CD14-positive monocyte (primary cell): ENCODE data around the gene L3MBTL3. TPM values are rescaled to one million over a fixed set of nuclear protein-coding genes. Genes with fewer than 3 reads are reported as not detected.

Experiments
- DNase-seq, 3 donors: peaks; one replicate each; pipeline ENCODE4 v3.0.0-alpha.2; 2011 to 2022
- H2AFZ ChIP-seq: 2 replicates; pipeline ENCODE4 v1.6.0; 2012; ENCODE audit warnings: mild to moderate bottlenecking, low read depth, low read length, inconsistent platforms; ENCODE audit not compliant: insufficient read depth, poor library complexity, severe bottlenecking
- H3K27ac ChIP-seq, 2 donors: 1 replicate in 1 of 2; 2 replicates in 1 of 2; pipeline ENCODE4 v1.5.1; 2012 to 2013; ENCODE audit warnings: low read length in 2 of 2, control low read depth in 1 of 2, inconsistent platforms in 1 of 2, low read depth in 1 of 2, mild to moderate bottlenecking in 1 of 2
- H3K27me3 ChIP-seq, 2 donors: one replicate each; pipeline versions ENCODE4 v1.6.0 to v1.6.1; 2011 to 2013; ENCODE audit warnings: low read length in 2 of 2; ENCODE audit not compliant: control insufficient read depth in 2 of 2, insufficient read depth in 2 of 2
- H3K36me3 ChIP-seq, 2 donors: replicated peaks in 1 of 2; 1 replicate in 1 of 2; 2 replicates in 1 of 2; pipeline versions ENCODE4 v1.5.1 to v1.6.1; 2012 to 2013; ENCODE audit warnings: low read length in 2 of 2, control low read depth in 1 of 2, inconsistent platforms in 1 of 2, mild to moderate bottlenecking in 1 of 2; ENCODE audit not compliant: insufficient read depth in 2 of 2, control insufficient read depth in 1 of 2
- H3K4me1 ChIP-seq, 2 donors: 1 replicate in 1 of 2; 2 replicates in 1 of 2; pipeline versions ENCODE4 v1.5.1 to v1.6.1; 2012 to 2013; ENCODE audit warnings: low read length in 2 of 2, control low read depth in 1 of 2, inconsistent platforms in 1 of 2, mild to moderate bottlenecking in 1 of 2, moderate library complexity in 1 of 2; ENCODE audit not compliant: insufficient read depth in 2 of 2, control insufficient read depth in 1 of 2
- H3K4me2 ChIP-seq: replicated peaks from 2 replicates; pipeline ENCODE3; 2012; ENCODE audit warnings: low read length, moderate library complexity, mild to moderate bottlenecking; ENCODE audit not compliant: poor library complexity, severe bottlenecking; ENCODE audit errors: extremely low read depth
- H3K4me3 ChIP-seq, 3 experiments: fragments of 200-600 bp in 1 of 3; sonication (generic) in 1 of 3; replicated peaks in 1 of 3; 1 replicate in 2 of 3; 2 replicates in 1 of 3; pipeline ENCODE4 v1.5.1; 2011 to 2013; ENCODE audit warnings: low read length in 3 of 3, mild to moderate bottlenecking in 3 of 3, control low read depth in 2 of 3, low read depth in 2 of 3, inconsistent platforms in 1 of 3, moderate library complexity in 1 of 3
- H3K79me2 ChIP-seq: 2 replicates; pipeline ENCODE4 v1.6.0; 2012; ENCODE audit warnings: mild to moderate bottlenecking, control low read depth, inconsistent platforms, low read length, moderate library complexity; ENCODE audit not compliant: insufficient read depth
- H3K9ac ChIP-seq: 2 replicates; pipeline ENCODE4 v1.6.0; 2017; ENCODE audit warnings: low read length, mild to moderate bottlenecking; ENCODE audit not compliant: insufficient read depth, poor library complexity, severe bottlenecking
- H3K9me3 ChIP-seq, 2 donors: replicated peaks in 1 of 2; 1 replicate in 1 of 2; 2 replicates in 1 of 2; pipeline versions ENCODE4 v1.5.1 to v1.6.1; 2012 to 2013; ENCODE audit warnings: low read length in 2 of 2, control low read depth in 1 of 2; ENCODE audit not compliant: control insufficient read depth in 1 of 2, insufficient read depth in 1 of 2
- H4K20me1 ChIP-seq: 2 replicates; pipeline ENCODE4 v1.6.0; 2012; ENCODE audit warnings: mild to moderate bottlenecking, low read length, control low read depth, moderate library complexity; ENCODE audit not compliant: insufficient read depth
- H3K27ac Mint-ChIP-seq, 7 donors: one replicate each; pipeline ENCODE4 v1.8.0; 2020; ENCODE audit warnings: mild to moderate bottlenecking in 7 of 7, mixed read lengths in 7 of 7, moderate library complexity in 6 of 7, inconsistent platforms in 2 of 7
- H3K27me3 Mint-ChIP-seq, 3 donors: one replicate each; pipeline ENCODE4 v1.8.0; 2021 to 2022; ENCODE audit warnings: low read depth in 3 of 3, mild to moderate bottlenecking in 3 of 3, mixed read lengths in 3 of 3, moderate library complexity in 3 of 3, inconsistent platforms in 1 of 3
- H3K36me3 Mint-ChIP-seq, 2 donors: one replicate each; pipeline ENCODE4 v1.8.0; 2020; ENCODE audit warnings: mixed read lengths in 2 of 2, inconsistent platforms in 1 of 2, mild to moderate bottlenecking in 1 of 2
- H3K4me1 Mint-ChIP-seq: one replicate; pipeline ENCODE4 v1.8.0; 2020; ENCODE audit warnings: mild to moderate bottlenecking, mixed read lengths
- H3K4me3 Mint-ChIP-seq, 2 donors: one replicate each; pipeline ENCODE4 v1.8.0; 2020; ENCODE audit warnings: mild to moderate bottlenecking in 2 of 2, mixed read lengths in 2 of 2, moderate library complexity in 1 of 2
- H3K9me3 Mint-ChIP-seq, 7 donors: one replicate each; pipeline ENCODE4 v1.8.0; 2020 to 2022; ENCODE audit warnings: mixed read lengths in 7 of 7, mild to moderate bottlenecking in 6 of 7, moderate library complexity in 6 of 7, inconsistent platforms in 2 of 7
- WGBS: methylation state at CpG from one replicate; pipeline ENCODE4 v1.1.5; 2013; ENCODE audit warnings: missing lambda C conversion rate; ENCODE audit not compliant: insufficient coverage; 5-methylcytosine and 5-hydroxymethylcytosine counted together
- intact Hi-C, 2 donors: fragments of 100-400 bp; cut with micrococcal nuclease; formaldehyde crosslinking; loops; one replicate each; pipeline versions ENCODE4 v1.15.0 to v1.15.1; 2023
- polyA plus RNA-seq, 3 donors: library from polyadenylated mRNA; depleted of rRNA in 1 of 3; unstranded in 2 of 3; stranded (reverse) in 1 of 3; fragments of 300-500 nt in 2 of 3; fragments of >200 nt in 1 of 3; fragmentation: Illumina TruSeq in 2 of 3; gene quantifications; 1 replicate in 2 of 3; 2 replicates in 1 of 3; pipeline ENCODE4 v1.2.3, GENCODE V29; 2012 to 2021
- TF ChIP-seq, protein P1 (sequence below): fragments of 200-600 bp; IDR thresholded peaks from one replicate; pipeline ENCODE4 v1.8.0; 2022; ENCODE audit warnings: antibody characterized with exemption, mild to moderate bottlenecking

L3MBTL3 gene
- polyA plus RNA-seq, 3 donors = 2.1 to 8.0 (median 3.7) TPM

- peaks cover 0 to 16% (median 6%) of the 10 kb centered on the region in 7 donors for H3K9me3 Mint-ChIP-seq
- H3K27me3 Mint-ChIP-seq = no peaks in the 10 kb centered on the region
- no peaks in the 10 kb centered on the region for H3K4me1 Mint-ChIP-seq
- Histone ChIP-seq H2AFZ (no peak overlapping the region), H3K9me3 (peaks cover 5 to 10% of the 10 kb centered on the region in 2 donors), H3K79me2 (no peaks in the 10 kb centered on the region), H3K27me3 (no peaks in the 10 kb centered on the region), H4K20me1 (no peaks in the 10 kb centered on the region), H3K9ac (no peak overlapping the region), H3K4me1 (no peaks in the 10 kb centered on the region), H3K36me3 (no peaks in the 10 kb centered on the region), H3K4me3 (no peak overlapping the region), H3K4me2 (no peak overlapping the region), H3K27ac (no peak overlapping the region)
- no peak overlapping the region for H3K4me3 Mint-ChIP-seq
- no peak for DNase-seq
- peaks cover 0 to 2% of the 10 kb centered on the region in 2 donors for H3K36me3 Mint-ChIP-seq
- TF ChIP-seq, protein P1, sequence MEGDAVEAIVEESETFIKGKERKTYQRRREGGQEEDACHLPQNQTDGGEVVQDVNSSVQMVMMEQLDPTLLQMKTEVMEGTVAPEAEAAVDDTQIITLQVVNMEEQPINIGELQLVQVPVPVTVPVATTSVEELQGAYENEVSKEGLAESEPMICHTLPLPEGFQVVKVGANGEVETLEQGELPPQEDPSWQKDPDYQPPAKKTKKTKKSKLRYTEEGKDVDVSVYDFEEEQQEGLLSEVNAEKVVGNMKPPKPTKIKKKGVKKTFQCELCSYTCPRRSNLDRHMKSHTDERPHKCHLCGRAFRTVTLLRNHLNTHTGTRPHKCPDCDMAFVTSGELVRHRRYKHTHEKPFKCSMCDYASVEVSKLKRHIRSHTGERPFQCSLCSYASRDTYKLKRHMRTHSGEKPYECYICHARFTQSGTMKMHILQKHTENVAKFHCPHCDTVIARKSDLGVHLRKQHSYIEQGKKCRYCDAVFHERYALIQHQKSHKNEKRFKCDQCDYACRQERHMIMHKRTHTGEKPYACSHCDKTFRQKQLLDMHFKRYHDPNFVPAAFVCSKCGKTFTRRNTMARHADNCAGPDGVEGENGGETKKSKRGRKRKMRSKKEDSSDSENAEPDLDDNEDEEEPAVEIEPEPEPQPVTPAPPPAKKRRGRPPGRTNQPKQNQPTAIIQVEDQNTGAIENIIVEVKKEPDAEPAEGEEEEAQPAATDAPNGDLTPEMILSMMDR = no peak
- WGBS = no CpG with 5 or more reads among the region's 4 CpGs
- intact Hi-C loops = no loop called here
- no peak overlapping the region for H3K27ac Mint-ChIP-seq
Observed at GRCh38 chr6:130158548-130158947, 140.2 kb downstream of the L3MBTL3 start.

GRCh38 chr6:130159956-130160355 is 141.6 kb downstream of the L3MBTL3 start:
- WGBS = no CpG with 5 or more reads among the region's 3 CpGs
- Histone ChIP-seq H3K4me3 (no peak overlapping the region), H3K9ac (no peak overlapping the region), H3K27ac (no peak overlapping the region), H3K27me3 (no peaks in the 10 kb centered on the region), H3K36me3 (no peaks in the 10 kb centered on the region), H3K9me3 (peaks cover 5 to 10% of the 10 kb centered on the region in 2 donors), H3K4me2 (no peak overlapping the region), H4K20me1 (no peaks in the 10 kb centered on the region), H2AFZ (no peak overlapping the region), H3K79me2 (no peaks in the 10 kb centered on the region), H3K4me1 (no peaks in the 10 kb centered on the region)
- H3K4me3 Mint-ChIP-seq = no peak overlapping the region
- intact Hi-C loops = no loop called here
- H3K27ac Mint-ChIP-seq = no peak overlapping the region
- DNase-seq = no peak
- no peaks in the 10 kb centered on the region for H3K36me3 Mint-ChIP-seq
- no peaks in the 10 kb centered on the region for H3K27me3 Mint-ChIP-seq
- TF ChIP-seq, protein P1 = no peak
- peaks cover 0 to 16% (median 6%) of the 10 kb centered on the region in 7 donors for H3K9me3 Mint-ChIP-seq
- no peaks in the 10 kb centered on the region for H3K4me1 Mint-ChIP-seq
